OCI-LY1 (cell line): ENCODE results near the gene PSKH1.

Experiments
- H2AFZ ChIP-seq: fragments of 200-600 bp; sonication (generic), shearing (Covaris generic); 2 replicates; pipeline ENCODE4 v1.6.0; 2014; ENCODE audit warnings: antibody characterized with exemption, mild to moderate bottlenecking, low read length
- H3F3A ChIP-seq: fragments of 200-600 bp; sonication (generic), shearing (Covaris generic); 2 replicates; pipeline ENCODE4 v1.6.0; 2014; ENCODE audit warnings: mild to moderate bottlenecking, antibody characterized with exemption, low read length, moderate library complexity; ENCODE audit not compliant: insufficient read depth
- H3K27ac ChIP-seq: fragments of 200-600 bp; sonication (generic); 2 replicates; pipeline ENCODE4 v1.5.1; 2014; ENCODE audit warnings: low read length, mixed run types, mild to moderate bottlenecking, low read depth; ENCODE audit not compliant: poor library complexity, severe bottlenecking
- H3K27me3 ChIP-seq: fragments of 200-600 bp; sonication (generic); 2 replicates; pipeline ENCODE4 v1.6.0; 2014; ENCODE audit warnings: antibody characterized with exemption, mild to moderate bottlenecking, low read length, moderate library complexity; ENCODE audit not compliant: insufficient read depth
- H3K36me3 ChIP-seq: fragments of 200-600 bp; sonication (generic); 2 replicates; pipeline ENCODE4 v1.6.1; 2014; ENCODE audit warnings: mild to moderate bottlenecking, antibody characterized with exemption, low read length, moderate library complexity, mixed read lengths; ENCODE audit not compliant: insufficient read depth
- H3K4me1 ChIP-seq: fragments of 200-600 bp; sonication (generic); 2 replicates; pipeline ENCODE4 v1.5.1; 2014; ENCODE audit warnings: mild to moderate bottlenecking, low read length, moderate library complexity; ENCODE audit not compliant: insufficient read depth, severe bottlenecking
- H3K4me2 ChIP-seq: fragments of 200-600 bp; sonication (generic), shearing (Covaris generic); 2 replicates; pipeline ENCODE4 v1.6.1; 2014; ENCODE audit warnings: low read length
- H3K4me3 ChIP-seq: fragments of 200-600 bp; sonication (generic); 2 replicates; pipeline ENCODE4 v1.5.1; 2014; ENCODE audit warnings: low read length, low read depth, mild to moderate bottlenecking, mixed read lengths; ENCODE audit not compliant: poor library complexity, severe bottlenecking
- H3K79me2 ChIP-seq: fragments of 200-600 bp; shearing (Covaris generic); 2 replicates; pipeline ENCODE4 v1.6.1; 2016; ENCODE audit warnings: mixed run types, low read length, mixed read lengths; ENCODE audit not compliant: insufficient read depth
- H3K9ac ChIP-seq: fragments of 200-600 bp; sonication (generic), shearing (Covaris generic); 2 replicates; pipeline ENCODE4 v1.6.1; 2014; ENCODE audit warnings: mild to moderate bottlenecking, low read length, mixed read lengths
- H3K9me2 ChIP-seq: fragments of 200-600 bp; sonication (generic), shearing (Covaris generic); 2 replicates; pipeline ENCODE4 v1.6.1; 2014; ENCODE audit warnings: low read depth, mild to moderate bottlenecking, low read length, mixed read lengths
- H3K9me3 ChIP-seq: fragments of 200-600 bp; shearing (Covaris generic); 2 replicates; pipeline ENCODE4 v1.6.1; 2014; ENCODE audit warnings: low read length, mixed read lengths
- H4K20me1 ChIP-seq: fragments of 200-600 bp; sonication (generic), shearing (Covaris generic); 2 replicates; pipeline ENCODE4 v1.6.0; 2016; ENCODE audit warnings: mild to moderate bottlenecking, low read length; ENCODE audit not compliant: insufficient read depth
- CTCF ChIP-seq: fragments of 200-600 bp; sonication (generic), shearing (Covaris generic); IDR thresholded peaks from 2 replicates; pipeline ENCODE4 v1.5.1; 2017; ENCODE audit warnings: mild to moderate bottlenecking, antibody characterized with exemption, low read length, moderate library complexity, mixed read lengths
- EZH2 ChIP-seq: fragments of 200-600 bp; sonication (generic), shearing (Covaris generic); IDR thresholded peaks from 2 replicates; pipeline ENCODE4 v1.8.0; 2017; ENCODE audit warnings: borderline replicate concordance, mixed run types, mild to moderate bottlenecking, antibody characterized with exemption, low read length, moderate library complexity, mixed read lengths

The PSKH1 gene

GRCh38 chr16:67845291-67846062 lies 47.6 kb upstream of the PSKH1 start:
- peak overlapping the region; percentile 87 for H3K27ac ChIP-seq
- TF ChIP-seq EZH2, result no peak
- TF ChIP-seq CTCF, result no peak
- peaks cover 6% of the 10 kb centered on the region for H3K36me3 ChIP-seq
- H3K9me3 ChIP-seq, result no peaks in the 10 kb centered on the region
- peak overlapping the region; percentile 85 for H3K9ac ChIP-seq
- H3F3A ChIP-seq, result no peaks in the 10 kb centered on the region
- H4K20me1 ChIP-seq, result no peaks in the 10 kb centered on the region
- peaks cover 49% of the 10 kb centered on the region for H3K4me1 ChIP-seq
- H3K9me2 ChIP-seq, result no peaks in the 10 kb centered on the region
- H3K4me2 ChIP-seq, result peak overlapping the region; percentile 92
- peaks cover 26% of the 10 kb centered on the region for H3K79me2 ChIP-seq
- no peak overlapping the region for H2AFZ ChIP-seq
- peak overlapping the region; percentile 95 for H3K4me3 ChIP-seq
- H3K27me3 ChIP-seq, result no peaks in the 10 kb centered on the region

GRCh38 chr16:67846063-67846319 lies 47.1 kb upstream of the PSKH1 start:
- peaks cover 27% of the 10 kb centered on the region for H3K79me2 ChIP-seq
- no peaks in the 10 kb centered on the region for H3K9me3 ChIP-seq
- H4K20me1 ChIP-seq, result no peaks in the 10 kb centered on the region
- no peaks in the 10 kb centered on the region for H3K9me2 ChIP-seq
- peak overlapping the region; percentile 92 for H3K4me2 ChIP-seq
- H3K36me3 ChIP-seq, result peaks cover 6% of the 10 kb centered on the region
- no peak overlapping the region for H2AFZ ChIP-seq
- TF ChIP-seq EZH2 (no peak), CTCF (no peak)
- peaks cover 49% of the 10 kb centered on the region for H3K4me1 ChIP-seq
- H3K27me3 ChIP-seq, result no peaks in the 10 kb centered on the region
- H3F3A ChIP-seq, result no peaks in the 10 kb centered on the region
- H3K27ac ChIP-seq, result peak overlapping the region; percentile 87
- peak overlapping the region; percentile 95 for H3K4me3 ChIP-seq
- H3K9ac ChIP-seq, result peak overlapping the region; percentile 85

- Histone ChIP-seq H3F3A (no peaks in the 10 kb centered on the region), H3K9ac (peak within 1 kb of the TSS; percentile 85), H3K27ac (peak within 1 kb of the TSS; percentile 87), H3K36me3 (peaks cover 6% of the 10 kb centered on the region), H3K9me2 (no peaks in the 10 kb centered on the region), H4K20me1 (no peaks in the 10 kb centered on the region), H3K4me3 (peak within 1 kb of the TSS; percentile 95), H3K4me1 (peaks cover 46% of the 10 kb centered on the region), H3K4me2 (peak within 1 kb of the TSS; percentile 92), H3K79me2 (peaks cover 27% of the 10 kb centered on the region), H3K9me3 (no peaks in the 10 kb centered on the region), H3K27me3 (no peaks in the 10 kb centered on the region), H2AFZ (no peak within 1 kb of the TSS)
- TF ChIP-seq EZH2 (no peak), CTCF (no peak)
These were observed 46.6 kb upstream of the PSKH1 start, which contains the start of gene NUTF2 for GRCh38 chr16:67846320-67847063. NUTF2 (plus strand) TSS chr16:67846933; CDS start chr16:67865131, 18,198 bp downstream.
